Smooth muscle cell (in vitro differentiated cells): ENCODE results near the gene CEBPG. TPM values are rescaled to one million over a fixed set of nuclear protein-coding genes. Genes with fewer than 3 reads are reported as not detected.

ENCODE experiments used
- DNase-seq: peaks from one replicate; lab custom pipeline; 2025; ENCODE audit not compliant: unreplicated experiment; lab: John Stamatoyannopoulos, UW
- H2AFZ ChIP-seq: fragments of 200-600 bp; sonication (generic); 2 replicates; pipeline ENCODE4 v1.6.0; 2016; ENCODE audit warnings: antibody characterized with exemption, low read depth, mild to moderate bottlenecking
- H3F3A ChIP-seq: fragments of 200-600 bp; sonication (generic); 2 replicates; pipeline ENCODE4 v1.6.0; 2017; ENCODE audit warnings: antibody characterized with exemption, low read depth
- H3K27ac ChIP-seq: fragments of 200-600 bp; sonication (generic); 2 replicates; pipeline ENCODE4 v1.5.1; 2016; ENCODE audit warnings: low read depth, mild to moderate bottlenecking
- H3K27me3 ChIP-seq: fragments of 200-600 bp; sonication (generic); 2 replicates; pipeline ENCODE4 v1.6.1; 2016; ENCODE audit warnings: low read depth, mild to moderate bottlenecking
- H3K36me3 ChIP-seq: fragments of 200-600 bp; sonication (generic); 2 replicates; pipeline ENCODE4 v1.5.1; 2016; ENCODE audit warnings: low read depth
- H3K4me1 ChIP-seq: fragments of 200-600 bp; sonication (generic); 2 replicates; pipeline ENCODE4 v1.5.1; 2016; ENCODE audit warnings: low read depth
- H3K4me2 ChIP-seq: fragments of 200-600 bp; sonication (generic); 2 replicates; pipeline ENCODE4 v1.6.0; 2016; ENCODE audit warnings: mild to moderate bottlenecking
- H3K4me3 ChIP-seq: fragments of 200-600 bp; sonication (generic); 2 replicates; pipeline ENCODE4 v1.5.1; 2016; ENCODE audit warnings: mild to moderate bottlenecking
- H3K79me2 ChIP-seq: fragments of 200-600 bp; sonication (generic); 2 replicates; pipeline ENCODE4 v1.6.0; 2016; ENCODE audit warnings: low read depth, mild to moderate bottlenecking
- H3K9ac ChIP-seq: fragments of 200-600 bp; sonication (generic); 2 replicates; pipeline ENCODE4 v1.6.0; 2016; ENCODE audit warnings: low read depth
- H3K9me3 ChIP-seq: fragments of 200-600 bp; sonication (generic); replicated peaks from 2 replicates; pipeline ENCODE4 v1.5.1; 2016; ENCODE audit warnings: low read depth
- H4K20me1 ChIP-seq: fragments of 200-600 bp; sonication (generic); 2 replicates; pipeline ENCODE4 v1.6.0; 2016; ENCODE audit warnings: low read depth
- WGBS: methylation state at CpG from one replicate; pipeline ENCODE4 v1.1.7; 2016; ENCODE audit warnings: low lambda C conversion rate; 5-methylcytosine and 5-hydroxymethylcytosine counted together
- polyA plus RNA-seq: library from polyadenylated mRNA; unstranded; fragments of >200 nt; fragmentation: Nextera tagmentation; extraction: Ambion mirVana; gene quantifications from 2 replicates; pipeline ENCODE4 v1.2.1, GENCODE V29; 2016
- total RNA-seq: library from RNA; depleted of rRNA; stranded (reverse); fragments of >200 nt; gene quantifications from 2 replicates; pipeline ENCODE4 v1.2.3, GENCODE V29; 2014
- TF ChIP-seq, protein P1 (sequence below): fragments of 200-600 bp; sonication (generic); IDR thresholded peaks from 2 replicates; pipeline ENCODE4 v1.5.1; 2017; ENCODE audit warnings: borderline replicate concordance, mild to moderate bottlenecking, antibody characterized with exemption; ENCODE audit not compliant: insufficient read depth, poor library complexity, severe bottlenecking

Gene CEBPG
- total and polyA plus RNA-seq, 2 experiments from 2014 or later: 15.3 to 27.8 TPM

- Histone ChIP-seq H3K9ac (no peak overlapping the region), H3K27ac (no peak overlapping the region), H3K79me2 (peaks cover 97% of the 10 kb centered on the region), H4K20me1 (peaks cover 100% of the 10 kb centered on the region), H3K9me3 (no peaks in the 10 kb centered on the region), H3K27me3 (no peaks in the 10 kb centered on the region), H3F3A (no peaks in the 10 kb centered on the region), H3K36me3 (no peaks in the 10 kb centered on the region), H3K4me1 (peaks cover 11% of the 10 kb centered on the region), H2AFZ (no peak overlapping the region), H3K4me2 (no peak overlapping the region), H3K4me3 (no peak overlapping the region)
- TF ChIP-seq, protein P1, sequence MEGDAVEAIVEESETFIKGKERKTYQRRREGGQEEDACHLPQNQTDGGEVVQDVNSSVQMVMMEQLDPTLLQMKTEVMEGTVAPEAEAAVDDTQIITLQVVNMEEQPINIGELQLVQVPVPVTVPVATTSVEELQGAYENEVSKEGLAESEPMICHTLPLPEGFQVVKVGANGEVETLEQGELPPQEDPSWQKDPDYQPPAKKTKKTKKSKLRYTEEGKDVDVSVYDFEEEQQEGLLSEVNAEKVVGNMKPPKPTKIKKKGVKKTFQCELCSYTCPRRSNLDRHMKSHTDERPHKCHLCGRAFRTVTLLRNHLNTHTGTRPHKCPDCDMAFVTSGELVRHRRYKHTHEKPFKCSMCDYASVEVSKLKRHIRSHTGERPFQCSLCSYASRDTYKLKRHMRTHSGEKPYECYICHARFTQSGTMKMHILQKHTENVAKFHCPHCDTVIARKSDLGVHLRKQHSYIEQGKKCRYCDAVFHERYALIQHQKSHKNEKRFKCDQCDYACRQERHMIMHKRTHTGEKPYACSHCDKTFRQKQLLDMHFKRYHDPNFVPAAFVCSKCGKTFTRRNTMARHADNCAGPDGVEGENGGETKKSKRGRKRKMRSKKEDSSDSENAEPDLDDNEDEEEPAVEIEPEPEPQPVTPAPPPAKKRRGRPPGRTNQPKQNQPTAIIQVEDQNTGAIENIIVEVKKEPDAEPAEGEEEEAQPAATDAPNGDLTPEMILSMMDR: no peak
- DNase-seq: no peak
- WGBS: 94% methylated on average over 4 of the region's 4 CpGs
Observed at GRCh38 chr19:33381101-33381500, 7.6 kb downstream of the CEBPG start.

DNA sequence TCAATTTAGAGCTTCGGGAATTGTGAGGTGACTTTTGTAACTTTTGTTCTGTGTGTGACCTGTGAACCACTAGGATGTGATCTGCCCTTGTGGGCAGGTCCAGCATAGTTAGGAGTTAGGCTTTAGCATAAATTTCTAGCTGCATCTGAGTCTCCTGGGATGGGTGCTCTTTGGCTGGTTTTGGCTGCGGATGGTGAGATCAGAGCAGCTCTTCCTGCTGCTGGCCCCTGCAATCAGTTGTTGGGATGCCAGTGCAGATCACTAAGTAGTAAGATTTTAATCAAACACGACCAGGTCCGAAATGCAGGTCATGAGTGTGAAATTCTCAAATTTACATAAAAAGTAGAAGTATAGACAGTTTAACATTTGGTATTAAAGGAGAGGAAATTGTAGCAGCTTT, 8.5 kb downstream of the CEBPG start:
- Histone ChIP-seq H3K4me1 (peaks cover 11% of the 10 kb centered on the region), H3K36me3 (no peaks in the 10 kb centered on the region), H3F3A (no peaks in the 10 kb centered on the region), H3K4me3 (no peak overlapping the region), H3K27me3 (no peaks in the 10 kb centered on the region), H3K79me2 (peaks cover 88% of the 10 kb centered on the region), H3K4me2 (no peak overlapping the region), H2AFZ (no peak overlapping the region), H3K9me3 (no peaks in the 10 kb centered on the region), H3K9ac (no peak overlapping the region), H4K20me1 (peaks cover 100% of the 10 kb centered on the region), H3K27ac (no peak overlapping the region)
- no peak for DNase-seq
- WGBS: 96% methylated on average over 4 of the region's 4 CpGs
- TF ChIP-seq, protein P1: no peak

GRCh38 chr19:33382982-33383381, 9.5 kb downstream of the CEBPG start:
- 96% methylated on average over 4 of the region's 4 CpGs for WGBS
- H3K9ac ChIP-seq: no peak overlapping the region
- no peaks in the 10 kb centered on the region for H3F3A ChIP-seq
- H3K79me2 ChIP-seq: peaks cover 82% of the 10 kb centered on the region
- H3K27me3 ChIP-seq: no peaks in the 10 kb centered on the region
- TF ChIP-seq, protein P1: no peak
- H3K4me3 ChIP-seq: no peak overlapping the region
- H4K20me1 ChIP-seq: peaks cover 100% of the 10 kb centered on the region
- H3K4me2 ChIP-seq: no peak overlapping the region
- peaks cover 9% of the 10 kb centered on the region for H3K4me1 ChIP-seq
- no peaks in the 10 kb centered on the region for H3K36me3 ChIP-seq
- no peak overlapping the region for H3K27ac ChIP-seq
- no peaks in the 10 kb centered on the region for H3K9me3 ChIP-seq
- no peak for DNase-seq
- no peak overlapping the region for H2AFZ ChIP-seq

DNA sequence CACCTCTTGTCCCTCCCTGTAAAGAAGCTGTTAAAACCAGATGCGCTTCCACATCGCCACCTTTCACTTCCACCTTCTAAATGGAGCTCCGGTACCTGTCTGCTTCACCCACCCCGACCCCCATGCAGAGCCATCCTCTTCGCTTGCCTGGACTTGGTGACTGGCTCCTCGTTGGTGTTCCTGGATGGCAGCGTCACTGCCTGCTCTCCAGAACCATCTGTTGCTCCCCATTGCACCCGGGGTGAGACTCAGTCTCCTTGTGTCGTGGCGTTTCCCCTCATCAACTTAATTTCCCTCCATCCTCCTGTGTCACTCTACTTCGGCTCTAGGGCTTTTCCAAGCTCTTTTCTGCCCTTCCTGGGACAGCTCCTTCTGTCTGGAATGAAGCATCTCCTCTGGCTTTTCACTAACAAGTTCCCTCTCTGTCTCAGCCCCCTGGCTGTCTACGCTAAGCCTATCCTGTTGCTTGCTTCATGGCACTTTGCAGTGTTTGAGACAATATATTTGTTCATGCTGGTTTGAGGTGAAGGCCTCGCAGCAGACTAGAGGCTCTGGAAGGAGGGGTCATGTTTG, 10.3 kb downstream of the CEBPG start:
- DNase-seq: no peak
- TF ChIP-seq, protein P1: no peak
- H3K4me1 ChIP-seq: peaks cover 1% of the 10 kb centered on the region
- no peaks in the 10 kb centered on the region for H3K36me3 ChIP-seq
- H2AFZ ChIP-seq: no peak overlapping the region
- H3K4me2 ChIP-seq: no peak overlapping the region
- no peaks in the 10 kb centered on the region for H3F3A ChIP-seq
- H3K4me3 ChIP-seq: no peak overlapping the region
- H3K79me2 ChIP-seq: peaks cover 77% of the 10 kb centered on the region
- WGBS: 96% methylated on average over 13 of the region's 13 CpGs
- H3K9me3 ChIP-seq: no peaks in the 10 kb centered on the region
- no peak overlapping the region for H3K9ac ChIP-seq
- no peaks in the 10 kb centered on the region for H3K27me3 ChIP-seq
- H3K27ac ChIP-seq: no peak overlapping the region
- peaks cover 100% of the 10 kb centered on the region for H4K20me1 ChIP-seq
